GM18511 (cell line): Measurements from ENCODE around the gene POR.
"Not testable (repeated sequence)": the region's sequence is repeated elsewhere in the genome, so short reads cannot be mapped to it uniquely, and the experiment has no call there.

Experiments used
- ATAC-seq: cut with Tn5 transposase; IDR thresholded peaks from one replicate; pipeline ENCODE4 v1.9.1; 2021; ENCODE audit warnings: mild to moderate bottlenecking, moderate library complexity; ENCODE audit not compliant: unreplicated experiment

Gene POR

DNA sequence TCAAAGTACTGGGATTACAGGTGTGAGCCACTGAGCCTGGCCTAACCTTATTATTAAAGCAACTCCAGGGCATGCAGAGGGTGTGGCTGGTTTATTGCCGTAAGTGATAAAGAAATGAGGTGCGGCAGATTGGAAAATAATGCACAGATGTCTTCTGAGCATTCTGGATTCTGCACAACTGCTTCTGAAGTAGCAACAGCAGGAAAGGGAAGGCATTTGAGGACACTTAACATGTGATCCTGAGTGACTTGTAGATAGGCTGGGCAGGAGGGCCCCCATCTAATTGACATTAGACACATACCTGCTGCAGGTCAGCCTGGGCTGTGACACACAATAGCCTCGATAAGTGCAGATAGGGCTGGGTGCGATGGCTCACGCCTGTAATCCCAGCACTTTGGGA, 30.5 kb upstream of the POR start:
- ATAC-seq: no peak

DNA sequence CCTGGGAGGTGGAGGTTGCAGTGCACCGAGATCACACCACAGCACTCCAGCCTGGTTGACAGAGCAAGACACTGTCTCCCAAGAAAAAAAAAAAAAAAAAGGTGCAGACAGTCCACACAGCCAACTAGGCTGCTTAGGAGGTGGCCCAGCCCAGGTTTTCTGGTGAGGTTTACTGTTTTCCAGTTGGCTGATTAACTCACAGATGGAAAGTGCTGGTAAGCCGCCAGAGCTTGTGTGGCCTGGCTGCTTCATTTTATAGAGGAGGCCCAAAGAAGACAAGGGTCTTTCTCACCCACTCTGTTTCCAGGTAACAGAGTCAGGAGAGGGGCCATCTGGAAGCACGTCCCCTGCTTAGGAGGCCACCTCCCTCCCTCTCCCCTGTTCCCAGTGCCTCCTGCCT, 29.9 kb upstream of the POR start:
- no peak for ATAC-seq

- no peak for ATAC-seq
These were observed 27.1 kb upstream of the POR start for GRCh38 chr7:75887669-75888369.

- ATAC-seq: no peak
These were observed 26.3 kb upstream of the POR start for GRCh38 chr7:75888464-75889222.

DNA sequence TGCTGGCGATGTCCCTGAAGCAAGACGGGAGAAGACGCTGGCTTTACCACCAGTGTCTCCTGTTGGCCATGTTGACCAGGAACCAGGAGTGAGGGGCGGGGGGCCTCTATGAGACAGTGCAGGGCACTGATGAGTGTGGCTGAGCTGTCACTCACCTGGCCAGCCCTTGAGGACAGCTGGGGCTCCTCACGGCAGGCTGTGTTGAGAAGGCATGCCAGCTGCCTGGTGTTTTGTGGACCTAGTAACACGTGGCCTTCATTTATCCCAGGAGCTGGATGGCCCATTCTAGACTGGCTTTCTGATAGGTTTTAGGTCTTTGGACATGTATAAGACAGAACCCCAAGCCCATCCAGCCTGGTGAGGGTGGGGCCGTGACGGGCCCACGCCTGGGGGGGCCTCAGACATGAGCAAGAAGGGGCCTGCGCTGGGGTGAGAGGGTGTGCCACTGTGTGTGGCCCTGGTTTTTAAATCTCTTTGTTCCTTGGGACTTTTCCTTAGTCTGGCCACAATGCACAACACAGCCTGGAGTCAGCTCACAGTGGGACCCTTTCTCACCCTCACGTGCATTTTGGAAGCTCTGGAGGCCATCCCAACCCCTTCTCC, 25.6 kb upstream of the POR start:
- no peak for ATAC-seq

DNA sequence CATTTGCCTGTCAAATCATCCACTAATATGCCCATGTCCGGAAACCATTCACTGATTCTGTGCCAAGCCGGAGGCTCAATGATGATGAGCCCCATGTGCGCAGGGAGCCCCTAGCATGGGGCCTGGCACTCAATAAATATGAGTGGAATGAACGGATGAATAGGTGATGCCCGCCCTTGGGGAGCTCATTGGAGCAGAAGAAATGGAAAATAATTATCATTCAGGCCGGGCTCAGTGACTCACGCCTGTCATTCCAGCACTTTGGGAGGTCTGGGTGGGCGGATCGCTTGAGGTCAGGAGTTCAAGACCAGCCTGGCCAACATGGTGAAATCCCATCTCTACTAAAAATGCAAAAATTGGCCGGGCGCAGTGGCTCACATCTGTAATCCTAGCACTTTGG, 25.1 kb upstream of the POR start:
- no peak for ATAC-seq

GRCh38 chr7:75891237-75891636, 23.7 kb upstream of the POR start:
- not testable (repeated sequence) for ATAC-seq

GRCh38 chr7:75891815-75892411, 23.0 kb upstream of the POR start:
- no peak for ATAC-seq

DNA sequence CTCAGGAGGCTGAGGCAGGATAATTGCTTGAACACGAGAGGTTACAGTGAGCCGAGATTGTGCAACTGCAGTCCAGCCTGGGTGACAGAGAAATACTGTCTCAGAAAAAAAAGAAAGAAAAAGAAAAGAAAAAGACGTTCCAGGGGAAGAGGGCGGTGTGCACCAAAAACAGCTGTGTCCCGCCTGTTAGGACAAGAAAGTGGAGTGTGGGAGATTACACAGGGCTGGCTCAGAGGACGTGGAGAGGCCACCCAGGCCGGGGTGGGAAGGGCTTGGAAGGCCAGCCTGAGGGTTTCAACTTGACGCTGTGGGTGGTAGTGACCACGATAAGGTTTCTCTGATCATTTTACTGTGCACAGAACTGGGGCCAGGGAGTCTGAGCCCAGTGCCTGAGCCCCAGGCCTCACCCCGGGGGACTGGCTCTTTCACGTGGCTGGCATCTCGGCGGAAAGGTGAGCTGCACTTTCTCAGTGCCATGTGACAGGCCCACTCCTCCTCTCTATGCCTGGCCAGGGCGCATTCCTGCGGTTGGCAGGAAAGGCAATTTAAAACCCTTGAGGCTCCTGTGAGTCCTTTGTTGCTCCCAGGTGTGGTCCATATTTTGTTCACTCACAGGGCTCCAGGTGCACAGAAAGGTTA, 22.2 kb upstream of the POR start:
- no peak for ATAC-seq

DNA sequence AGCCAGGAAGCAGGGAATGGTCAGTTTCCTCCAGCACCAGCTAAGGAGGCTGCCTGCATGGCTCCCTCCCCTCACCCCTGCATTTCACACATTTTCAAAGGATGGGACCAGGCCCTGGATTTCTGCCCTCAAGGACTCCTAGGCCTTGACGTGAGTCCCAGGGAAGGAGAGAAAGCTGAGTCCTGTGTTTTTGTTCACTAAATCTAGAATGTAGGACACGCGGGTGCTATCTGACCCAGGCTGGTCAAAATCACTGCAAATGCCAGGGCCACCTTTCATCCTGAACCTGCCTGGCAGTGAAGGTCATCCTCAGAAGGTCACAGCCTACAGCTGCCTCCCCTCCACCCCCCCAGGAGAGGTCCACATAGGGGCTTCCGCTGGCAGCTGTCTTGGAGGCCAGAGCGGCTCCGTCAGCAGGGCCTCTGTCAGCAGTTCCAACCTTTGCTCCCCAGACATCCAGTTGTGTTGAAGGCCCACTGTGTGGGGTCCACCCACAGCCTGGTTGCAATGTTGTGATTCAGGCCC, 18.1 kb upstream of the POR start:
- ATAC-seq: no peak

DNA sequence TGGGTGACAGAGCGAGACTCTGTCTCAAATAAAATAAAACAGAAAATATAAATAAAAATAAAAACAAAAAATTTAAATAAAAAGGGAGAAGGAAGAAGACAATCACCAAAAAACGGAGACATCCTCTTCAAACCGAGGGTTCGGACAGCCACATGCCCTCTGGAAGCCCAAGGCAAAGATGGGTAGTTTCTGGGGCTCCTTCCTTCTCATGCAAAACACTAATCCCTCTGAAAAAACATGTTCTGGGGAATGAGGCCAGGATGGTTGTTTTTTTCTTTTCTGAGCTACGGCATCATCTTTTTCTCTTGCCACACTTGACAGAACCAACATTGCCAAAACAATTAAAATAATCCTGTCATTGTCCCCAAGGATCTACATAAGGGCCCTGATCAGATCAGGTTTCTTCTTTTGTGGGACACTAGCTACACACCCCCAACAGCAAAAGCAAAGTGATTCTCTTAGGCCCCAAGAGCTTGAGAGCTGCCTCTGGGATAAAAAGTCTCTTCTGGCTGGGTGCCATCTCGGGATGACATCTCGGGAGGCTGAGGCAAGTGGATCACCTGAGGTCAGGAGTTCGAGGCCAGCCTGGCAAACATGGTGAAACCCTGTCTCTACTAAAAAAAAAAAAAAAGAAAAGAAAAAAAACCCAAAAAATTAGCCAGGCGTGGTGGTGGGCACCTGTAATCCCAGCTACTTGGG, 14.2 kb upstream of the POR start:
- no peak for ATAC-seq

GRCh38 chr7:75905785-75906604, 9.0 kb upstream of the POR start:
- ATAC-seq: no peak

DNA sequence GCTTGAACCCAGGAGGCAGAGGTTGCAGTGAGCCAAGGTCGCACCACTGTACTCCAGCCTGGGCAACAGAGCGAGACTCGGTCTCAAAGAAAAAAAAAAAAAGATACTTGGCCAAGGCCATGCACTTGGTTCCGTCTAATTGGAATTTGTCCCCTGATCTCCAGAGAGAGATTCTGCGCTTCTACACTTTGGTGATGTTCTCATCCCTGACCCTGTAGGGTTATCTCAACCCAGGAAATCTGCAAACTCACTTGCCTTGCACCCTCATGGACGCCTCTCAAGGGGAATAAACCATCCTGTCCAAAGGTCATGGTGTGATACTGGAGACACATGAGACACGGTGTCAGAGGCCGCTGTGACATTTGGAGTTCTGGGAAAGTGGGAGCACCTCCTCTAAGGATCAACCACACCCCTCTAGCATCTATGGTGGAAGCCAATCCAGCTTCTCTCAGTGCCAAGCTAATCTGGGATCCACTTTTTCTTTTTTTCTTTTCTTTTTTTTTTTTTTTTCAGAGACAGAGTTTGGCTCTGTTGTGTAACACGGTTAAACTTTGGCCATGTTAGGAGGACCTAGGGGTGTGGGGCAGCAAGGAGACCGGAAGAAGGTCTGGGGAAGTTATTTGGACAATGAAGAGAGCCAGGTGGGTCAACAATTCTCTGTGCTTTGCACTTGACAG, 7.8 kb upstream of the POR start:
- ATAC-seq: no peak

GRCh38 chr7:75907668-75908039, 7.3 kb upstream of the POR start:
- not testable (repeated sequence) for ATAC-seq

DNA sequence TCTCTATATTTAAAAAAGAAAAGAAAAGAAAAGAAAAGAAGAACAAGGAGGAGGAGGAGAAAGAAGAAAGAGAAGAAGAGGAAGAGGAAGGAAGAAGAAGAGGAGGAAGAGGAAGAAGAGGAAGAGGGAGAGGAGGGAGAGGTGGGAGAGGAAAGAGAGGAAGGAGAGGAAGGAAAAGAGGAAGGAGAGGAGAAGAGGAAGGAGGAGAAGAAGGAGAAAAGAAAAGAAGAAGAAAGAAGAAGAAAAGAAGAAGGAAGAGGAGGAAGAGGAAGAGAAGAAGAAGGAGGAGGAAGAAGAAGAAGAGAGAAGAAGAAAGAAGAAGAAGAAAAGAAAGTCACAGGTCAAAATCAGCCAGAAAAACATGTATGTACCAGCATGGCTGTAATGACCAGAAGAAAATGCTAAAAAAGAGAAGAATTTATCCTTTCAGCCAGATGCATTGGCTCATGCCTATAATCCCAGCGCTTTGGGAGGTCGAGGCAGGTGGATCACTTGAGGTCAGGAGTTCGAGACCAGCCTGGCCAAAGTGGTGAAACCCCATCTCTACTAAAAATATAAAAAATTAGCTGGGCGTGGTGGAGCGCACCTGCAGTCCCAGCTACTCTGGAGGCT, 5.3 kb upstream of the POR start:
- no peak for ATAC-seq

GRCh38 chr7:75911186-75911585, 3.8 kb upstream of the POR start:
- ATAC-seq: not testable (repeated sequence)

DNA sequence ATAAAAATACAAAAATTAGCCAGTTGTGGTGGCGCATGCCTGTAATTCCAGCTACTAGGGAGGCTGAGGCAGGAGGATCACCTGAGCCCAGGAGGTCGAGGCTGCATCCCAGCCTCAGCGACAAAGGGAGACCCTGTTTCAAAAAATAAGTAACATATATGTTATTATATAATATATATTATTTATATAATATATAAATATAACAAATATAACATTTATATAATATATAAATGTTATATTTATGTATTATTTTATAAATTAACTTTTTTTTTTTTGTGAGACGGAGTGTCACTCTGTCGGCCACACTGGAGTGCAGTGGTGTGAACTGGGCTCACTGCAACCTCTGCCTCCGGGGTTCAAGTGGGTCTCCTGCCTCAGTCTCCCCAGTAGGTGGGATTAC, 1.5 kb upstream of the POR start:
- ATAC-seq: no peak

- ATAC-seq: no peak
These were observed 743 bp upstream of the POR start for GRCh38 chr7:75914169-75914654.
